ENCODE results near the gene NCBP2L.

GRCh38 chrX:107827852-107828251, 50.3 kb downstream of the NCBP2L start:
- TF ChIP-seq CTCF (IDR thresholded peaks at IDR 0.05 in 4 of 5, conservative IDR thresholded peaks at IDR 0.05 in 1 of 5) = no peak
- no peak for TF ChIP-seq POLR2A (IDR thresholded peaks at IDR 0.05)

Measured in gastrocnemius medialis (tissue), 4 donors.